ENCODE results near the gene GPR17.

GPR17 gene

DNA sequence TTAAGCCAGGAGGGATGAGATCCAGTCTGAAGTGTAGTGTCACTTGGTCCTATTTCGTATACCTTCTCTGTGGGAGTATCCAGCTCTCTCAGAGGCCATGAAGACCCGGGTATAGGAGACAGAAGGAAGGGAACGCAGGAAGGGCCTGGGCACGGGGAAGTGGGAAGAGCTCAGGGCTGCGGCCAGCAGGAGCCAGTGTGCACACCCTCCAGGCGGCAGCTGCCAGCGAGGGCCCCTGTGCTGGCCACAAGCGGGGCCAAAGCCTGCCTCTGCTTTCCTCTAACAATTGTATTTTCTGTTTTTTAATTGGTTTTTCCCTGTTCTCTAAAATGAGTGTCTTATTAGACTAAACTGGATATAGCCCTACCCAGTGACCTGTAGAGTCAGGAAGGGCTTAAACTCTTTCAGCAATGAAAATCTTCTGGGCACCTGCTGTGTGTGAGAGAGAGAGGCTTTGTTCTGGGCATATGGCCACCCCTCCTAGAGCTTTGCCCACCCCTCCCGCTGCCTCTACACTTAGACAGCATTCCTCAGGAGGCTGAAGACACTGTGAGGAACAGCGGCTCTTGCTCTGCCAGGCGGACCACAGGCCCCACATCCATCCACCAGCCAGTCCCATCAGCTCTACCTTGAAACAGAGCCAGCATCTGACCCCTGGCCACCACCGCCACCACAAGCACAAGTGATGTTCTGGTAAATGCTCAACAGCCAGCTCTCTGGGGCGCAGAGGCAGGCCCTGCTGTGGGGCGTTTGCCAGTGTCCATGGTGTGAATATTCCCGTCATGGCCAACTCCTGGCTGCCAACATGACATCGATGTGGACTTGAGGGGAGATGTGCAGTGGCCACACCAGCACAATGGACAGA is 9.5 kb downstream of the GPR17 start:
- no peak for DNase-seq

DNA sequence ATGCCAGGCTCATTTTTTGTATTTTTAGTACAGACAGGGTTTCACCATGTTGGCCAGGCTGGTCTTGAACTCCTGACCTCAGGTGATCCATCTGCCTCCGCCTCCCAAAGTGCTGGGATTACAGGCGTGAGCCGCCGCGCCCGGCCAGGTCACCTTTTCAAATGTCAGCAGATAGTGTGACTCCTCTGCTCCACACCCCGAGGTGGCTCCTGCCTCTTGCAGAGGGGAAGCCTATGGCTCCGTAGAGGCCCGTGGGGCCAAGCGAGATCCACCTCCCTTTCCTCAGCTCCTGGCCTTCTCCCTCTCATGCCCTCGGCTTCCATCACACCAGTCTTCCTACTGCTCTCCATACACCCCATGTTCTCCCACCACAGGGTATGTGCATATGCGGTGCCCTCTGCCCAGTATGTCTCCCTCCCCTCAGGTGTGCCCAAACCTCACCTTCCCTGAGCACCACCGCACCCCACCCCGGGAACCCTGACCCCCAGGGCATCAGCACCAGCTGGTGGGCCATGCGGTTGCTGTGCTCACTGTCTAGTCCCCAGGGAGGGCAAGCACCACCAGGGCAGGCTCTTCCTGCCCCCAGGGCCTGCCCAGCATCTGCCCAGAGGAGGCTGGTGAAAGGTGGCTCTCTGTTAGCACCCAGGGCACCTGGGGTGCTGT is 10.7 kb downstream of the GPR17 start:
- no peak for DNase-seq

DNA sequence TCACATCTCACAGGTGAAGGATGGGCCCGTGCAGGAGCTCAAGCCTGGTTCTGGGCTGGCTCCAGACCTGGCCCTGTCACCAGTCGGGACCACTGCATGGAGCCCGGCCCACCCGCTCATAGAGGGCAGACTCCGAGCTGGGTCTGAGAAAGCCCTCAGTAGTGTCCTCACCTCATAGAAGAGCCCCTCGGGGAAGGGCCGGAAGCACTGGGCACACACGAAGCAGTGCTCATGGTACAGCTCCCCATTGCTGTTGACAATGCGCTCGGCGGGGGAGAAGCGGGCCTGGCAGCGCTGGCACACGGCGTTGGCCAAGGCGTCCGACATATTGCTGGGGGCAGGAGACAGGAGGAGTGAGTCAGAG is 11.3 kb downstream of the GPR17 start:
- DNase-seq = no peak

DNA sequence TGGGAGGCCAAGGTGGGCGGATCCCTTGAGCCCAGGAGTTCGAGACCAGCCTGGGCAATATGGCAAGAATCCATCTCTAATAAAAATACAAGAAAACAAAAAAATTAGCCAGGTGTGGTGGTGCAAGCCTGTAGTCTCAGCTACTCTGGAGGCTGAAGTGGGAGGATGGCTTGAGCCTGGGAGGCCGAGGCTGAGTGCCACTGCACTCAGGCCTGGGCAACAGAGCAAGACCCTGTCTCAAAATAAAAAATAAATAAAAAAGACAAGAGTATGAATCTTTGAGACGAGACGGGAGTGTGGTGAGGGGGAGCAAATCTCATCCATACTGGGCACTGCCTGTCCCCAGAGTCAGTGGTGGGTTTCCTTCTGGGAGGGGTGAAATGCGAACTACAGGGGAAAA is 12.2 kb downstream of the GPR17 start:
- DNase-seq = no peak

DNA sequence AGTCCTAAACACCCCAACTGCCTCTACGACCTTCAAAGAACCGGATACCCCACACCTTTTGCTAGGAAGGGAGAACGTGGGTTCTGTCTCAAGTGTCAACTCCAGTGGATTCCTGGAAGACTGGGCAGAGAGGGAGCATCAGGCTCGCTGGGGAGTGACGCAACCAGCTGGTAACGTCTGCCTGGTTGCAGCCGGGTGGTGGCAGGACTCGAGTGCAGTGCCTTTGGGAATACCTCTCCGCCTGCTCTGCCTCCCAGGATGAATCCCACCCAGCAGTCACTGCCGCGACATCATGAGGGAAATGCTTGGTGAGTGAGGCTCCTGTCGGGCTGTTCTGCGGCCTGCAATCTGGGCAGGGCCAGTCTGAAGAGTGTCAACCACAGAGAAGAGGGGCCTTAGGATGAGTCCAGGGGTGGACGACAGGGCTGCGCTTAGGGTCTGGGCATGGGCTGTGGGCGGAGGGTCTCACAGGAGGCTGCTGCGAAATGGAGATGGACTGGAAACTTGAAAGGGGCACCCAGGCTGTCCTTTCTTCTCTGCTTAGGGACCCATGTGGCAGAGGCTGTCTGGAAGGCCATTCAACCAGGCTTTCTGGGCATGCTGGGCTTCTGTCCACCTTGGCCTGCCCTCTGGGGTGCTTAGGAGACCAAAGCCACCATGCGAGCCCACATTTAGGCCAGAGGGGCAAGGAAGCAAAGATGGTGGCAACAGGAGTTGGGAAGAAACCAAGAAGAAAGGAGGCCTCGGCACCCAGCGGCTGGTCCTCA is 12.9 kb downstream of the GPR17 start:
- DNase-seq = no peak

DNA sequence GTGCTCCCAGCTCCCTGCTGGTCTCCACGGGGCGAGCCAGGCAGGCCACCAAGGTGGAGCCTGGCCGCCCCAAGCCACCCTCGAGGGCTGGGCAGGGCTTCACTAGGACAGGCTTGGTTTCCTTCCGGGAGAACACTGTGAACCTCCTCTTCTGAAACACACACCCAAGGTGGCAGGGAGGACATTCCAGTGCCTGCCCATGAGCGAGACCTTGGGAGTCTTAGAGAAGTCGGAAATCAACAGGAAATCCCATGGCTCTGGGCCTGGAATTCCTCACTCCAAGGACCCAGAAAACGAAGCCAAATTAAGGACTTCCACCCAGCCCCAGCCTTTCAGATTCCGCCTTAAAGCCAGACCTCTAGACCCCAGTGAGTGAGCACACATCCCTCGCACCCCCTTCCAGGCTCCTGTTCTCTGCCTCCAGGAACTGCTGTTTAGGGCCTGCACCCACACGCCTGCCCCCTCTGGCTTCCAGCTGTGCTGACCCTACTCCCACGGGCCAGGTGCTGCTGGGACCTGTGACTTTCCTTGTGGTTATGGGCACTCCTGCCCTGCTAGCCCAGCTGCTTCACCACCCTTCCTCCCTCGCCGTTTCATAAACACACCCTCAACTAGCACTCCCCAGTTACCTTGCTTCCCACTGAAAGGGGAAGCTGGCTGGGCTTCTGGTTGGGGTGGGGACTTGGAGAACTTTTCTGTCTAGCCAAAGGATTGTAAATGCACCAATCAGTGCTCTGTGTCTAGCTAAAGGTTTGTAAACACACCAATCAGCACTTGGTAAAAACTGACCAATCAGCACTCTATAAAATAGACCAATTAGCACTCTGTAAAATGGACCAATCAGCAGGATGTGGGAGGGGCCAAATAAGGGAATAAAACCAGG is 13.7 kb downstream of the GPR17 start:
- no peak for DNase-seq

DNA sequence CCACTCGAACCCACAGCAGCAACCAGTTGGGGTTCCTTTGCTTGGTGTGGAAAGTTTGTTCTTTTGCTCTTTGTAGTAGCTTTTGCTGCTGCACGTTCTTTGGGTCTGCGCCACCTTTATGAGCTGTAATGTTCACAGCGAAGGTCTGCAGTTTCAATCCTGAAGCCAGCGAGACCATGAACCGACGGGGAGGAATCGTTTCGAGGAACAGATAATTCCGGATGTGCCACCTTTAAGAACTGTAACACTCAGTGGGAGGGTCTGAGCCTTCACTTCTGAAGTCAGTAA is 14.3 kb downstream of the GPR17 start:
- no peak for DNase-seq

DNA sequence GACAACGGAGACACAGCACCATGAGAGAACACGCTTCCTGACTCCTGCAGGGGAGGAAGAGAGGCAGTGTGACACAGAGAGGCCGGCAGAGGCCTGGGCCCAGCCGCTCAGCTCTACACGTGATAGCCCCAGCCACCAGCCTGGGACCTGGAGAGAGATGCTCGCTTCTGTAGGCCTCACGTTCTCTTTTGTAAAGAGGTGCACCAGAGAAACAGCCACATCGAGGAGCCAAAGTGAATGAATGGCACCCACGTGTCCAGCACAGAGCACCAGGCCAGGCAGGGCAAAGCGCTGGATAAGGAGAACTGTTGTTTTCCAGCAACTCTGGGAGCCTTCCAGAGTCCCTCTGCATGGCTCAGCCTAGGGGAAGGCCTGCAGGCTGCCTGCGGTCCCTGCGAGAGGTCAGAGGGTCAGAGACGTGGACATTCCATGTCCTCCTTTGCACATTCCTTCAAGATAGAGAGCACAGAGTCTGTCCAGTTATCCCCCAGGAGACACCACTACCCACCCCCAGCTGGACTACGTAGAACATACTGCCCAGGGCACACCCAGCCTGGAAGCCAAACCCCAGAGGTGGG is 15.2 kb downstream of the GPR17 start:
- DNase-seq = no peak

DNA sequence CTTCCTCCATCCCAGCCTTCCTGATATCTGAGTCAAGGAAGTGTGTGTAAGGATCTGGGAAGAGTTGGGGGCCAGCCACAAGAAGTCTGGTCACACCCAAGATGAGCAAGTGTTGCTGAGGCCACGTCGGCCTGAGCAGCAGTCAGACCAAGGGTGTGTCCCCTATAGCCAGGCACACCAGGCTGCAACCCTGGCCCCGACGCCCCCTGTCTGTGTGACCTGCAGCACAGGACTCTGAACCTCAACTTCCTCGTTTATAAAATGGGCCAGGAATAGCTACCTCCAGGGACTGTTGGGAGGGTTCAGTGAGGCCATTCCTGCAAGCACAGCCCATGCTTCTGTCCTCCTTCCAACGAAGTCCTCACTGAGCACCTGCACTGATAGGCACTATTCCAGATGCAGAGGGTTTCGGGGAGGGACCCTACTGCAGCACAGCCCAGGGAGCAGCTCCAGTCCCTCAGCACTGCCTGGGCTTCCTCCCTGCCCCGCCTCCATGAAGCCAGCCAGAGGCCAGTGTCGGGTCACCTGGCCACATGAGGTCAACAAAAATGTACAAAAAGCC is 16.1 kb downstream of the GPR17 start:
- DNase-seq = no peak

DNA sequence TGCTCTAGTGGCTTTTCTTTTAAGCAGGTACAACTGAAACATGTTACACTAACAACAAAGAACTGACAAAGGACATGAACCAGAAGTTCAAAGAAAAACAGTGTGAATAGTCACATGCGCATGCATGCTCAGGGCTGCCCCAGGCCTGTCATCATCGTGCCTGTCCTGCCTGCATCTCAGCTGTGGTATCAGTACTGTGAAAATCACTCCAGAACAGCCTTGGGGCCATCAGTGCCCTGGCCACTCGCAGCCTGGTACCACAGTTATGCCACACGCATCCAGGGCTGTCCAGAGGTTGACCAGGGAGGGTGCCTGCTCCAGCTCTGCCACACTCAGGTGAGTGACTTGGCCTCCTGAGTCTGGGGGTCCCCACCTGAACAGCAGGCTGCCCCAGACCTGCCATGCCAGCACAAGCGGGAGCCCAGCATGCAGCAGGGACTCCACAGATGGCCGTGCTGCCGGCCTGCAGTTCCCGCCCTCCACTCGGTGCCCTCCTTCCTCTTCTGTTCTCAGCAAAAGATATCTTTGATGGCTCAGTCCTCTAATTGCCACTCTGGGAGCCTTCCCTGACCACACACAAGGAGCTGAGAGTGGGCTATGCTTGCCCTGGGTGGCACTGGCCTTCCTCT is 17.1 kb downstream of the GPR17 start:
- DNase-seq = no peak

DNA sequence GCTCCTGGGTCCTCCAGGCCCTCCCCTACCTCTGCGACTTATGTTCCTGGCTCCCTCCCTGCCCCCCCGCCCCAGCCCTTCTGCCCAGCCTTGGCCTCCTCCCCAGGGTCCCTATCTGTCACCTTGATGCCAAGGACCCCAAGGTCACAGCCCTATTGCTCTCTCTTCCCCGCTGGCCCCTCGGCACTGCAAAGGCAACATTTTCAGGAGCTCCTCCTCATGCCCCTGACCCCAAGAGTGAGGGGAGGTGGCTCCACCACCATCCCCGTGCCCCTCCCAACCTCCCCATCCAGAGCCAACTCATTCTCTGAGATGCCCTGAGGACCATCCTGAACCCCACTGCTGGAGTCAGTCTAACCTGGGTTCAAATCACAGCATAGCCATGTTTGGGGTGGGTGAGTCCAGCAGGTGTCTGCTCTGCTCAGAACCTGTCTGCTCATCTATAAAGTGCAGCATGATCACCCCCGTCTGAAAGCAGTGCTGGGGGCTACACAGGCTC is 17.7 kb downstream of the GPR17 start:
- DNase-seq = no peak

DNA sequence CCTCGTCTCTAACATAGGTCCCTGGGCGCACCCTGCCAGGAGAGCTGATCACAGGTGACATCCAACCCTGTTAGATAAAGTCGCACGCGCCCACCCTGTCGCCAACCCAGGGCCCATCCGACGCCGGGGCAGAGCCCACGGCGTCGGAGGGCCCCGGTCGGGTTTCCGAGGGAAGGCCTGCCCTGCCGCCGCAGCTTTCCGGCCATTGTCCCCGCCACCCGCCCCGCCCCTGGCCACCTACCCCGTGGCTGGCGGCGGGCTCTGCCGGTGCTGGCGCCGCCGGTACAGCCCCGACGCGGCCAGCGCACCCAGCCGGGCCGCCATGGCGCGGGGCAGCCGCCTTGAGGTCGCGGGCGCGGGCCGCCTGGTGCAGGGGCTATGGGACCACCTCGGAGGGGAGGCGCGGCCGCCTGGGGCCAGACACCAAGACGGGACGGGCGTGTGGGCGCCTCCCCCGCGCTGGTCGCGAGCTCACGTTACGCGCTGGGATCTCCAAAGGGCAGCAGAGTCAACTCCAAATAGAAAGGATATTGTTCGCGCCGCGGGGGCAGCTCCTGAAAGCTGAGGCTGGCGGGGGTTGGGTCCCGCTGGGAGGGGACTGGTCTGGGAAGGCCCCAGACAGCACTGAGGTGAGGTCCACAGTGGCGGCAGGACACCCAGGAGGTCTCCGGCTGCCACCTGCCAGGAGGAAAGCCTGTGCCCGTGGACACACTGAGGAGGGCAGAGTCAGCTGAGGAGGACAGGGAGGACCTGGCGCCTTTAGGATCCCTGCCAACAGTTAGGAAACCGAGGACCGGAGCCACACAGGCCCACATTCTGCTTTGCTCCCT is 18.3 kb downstream of the GPR17 start:
- DNase-seq = no peak

DNA sequence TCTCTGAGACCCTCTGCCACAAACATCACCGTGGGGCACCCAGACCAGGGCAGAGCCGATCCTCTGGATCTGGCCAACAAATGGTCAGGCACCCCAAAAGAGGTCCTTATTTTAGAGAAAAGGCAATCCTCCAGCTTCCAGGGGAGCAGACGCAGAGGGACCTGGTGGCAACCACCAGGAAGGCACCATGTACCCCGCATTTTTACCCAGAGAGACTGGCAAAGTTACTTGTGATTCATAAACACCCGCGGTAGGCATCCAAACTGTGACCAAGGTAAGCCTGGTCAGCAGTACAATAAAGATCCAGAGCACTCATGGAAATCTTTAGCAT is 18.9 kb downstream of the GPR17 start:
- DNase-seq = no peak

DNA sequence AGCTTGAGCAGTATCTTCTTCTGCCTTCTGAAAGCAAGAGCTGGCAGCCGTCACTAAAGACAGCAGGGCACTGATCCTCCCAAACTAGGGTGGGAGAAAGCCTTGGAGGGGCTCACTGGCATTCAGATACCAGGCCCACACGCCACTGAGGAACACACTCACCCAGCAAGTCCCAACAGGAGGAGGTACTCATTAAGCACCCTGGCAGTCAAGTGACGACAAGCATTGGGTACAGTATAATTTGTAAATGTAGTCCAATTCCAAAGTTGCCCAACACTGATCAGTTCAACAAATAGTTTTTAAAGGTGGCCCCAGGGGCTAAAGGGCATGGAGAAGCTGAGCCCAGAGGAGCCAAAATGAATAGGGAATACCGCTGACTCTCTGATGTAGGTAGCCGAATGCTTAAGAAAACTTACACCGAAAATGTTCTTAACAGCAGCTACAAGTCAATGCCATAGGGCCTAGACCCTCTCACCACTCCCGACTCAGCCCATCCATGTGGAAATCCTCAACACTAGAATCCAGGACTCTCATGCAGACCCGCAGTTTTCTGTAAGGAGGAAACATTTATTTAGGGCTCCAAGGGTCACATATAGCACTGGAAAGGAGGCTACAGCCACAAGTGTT is 19.4 kb downstream of the GPR17 start:
- no peak for DNase-seq

DNA sequence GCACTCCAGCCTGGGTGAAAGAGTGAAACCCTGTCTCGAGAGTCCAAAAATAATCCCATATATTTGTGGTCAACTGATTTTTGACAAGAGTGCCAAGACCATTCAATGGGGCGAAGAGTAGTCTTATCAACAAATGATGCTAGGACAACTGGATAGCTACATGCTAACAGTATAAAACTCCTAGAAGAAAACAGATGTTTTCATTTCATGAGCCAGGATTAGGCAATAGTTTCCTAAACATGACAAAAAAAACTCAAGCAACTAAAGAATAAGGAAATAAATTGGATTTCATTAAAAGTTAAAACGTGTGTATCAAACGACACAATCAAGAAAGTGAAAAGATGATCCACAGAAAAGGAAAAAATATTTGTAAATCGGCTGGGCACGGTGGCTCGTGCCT is 23.1 kb downstream of the GPR17 start:
- DNase-seq = no peak

DNA sequence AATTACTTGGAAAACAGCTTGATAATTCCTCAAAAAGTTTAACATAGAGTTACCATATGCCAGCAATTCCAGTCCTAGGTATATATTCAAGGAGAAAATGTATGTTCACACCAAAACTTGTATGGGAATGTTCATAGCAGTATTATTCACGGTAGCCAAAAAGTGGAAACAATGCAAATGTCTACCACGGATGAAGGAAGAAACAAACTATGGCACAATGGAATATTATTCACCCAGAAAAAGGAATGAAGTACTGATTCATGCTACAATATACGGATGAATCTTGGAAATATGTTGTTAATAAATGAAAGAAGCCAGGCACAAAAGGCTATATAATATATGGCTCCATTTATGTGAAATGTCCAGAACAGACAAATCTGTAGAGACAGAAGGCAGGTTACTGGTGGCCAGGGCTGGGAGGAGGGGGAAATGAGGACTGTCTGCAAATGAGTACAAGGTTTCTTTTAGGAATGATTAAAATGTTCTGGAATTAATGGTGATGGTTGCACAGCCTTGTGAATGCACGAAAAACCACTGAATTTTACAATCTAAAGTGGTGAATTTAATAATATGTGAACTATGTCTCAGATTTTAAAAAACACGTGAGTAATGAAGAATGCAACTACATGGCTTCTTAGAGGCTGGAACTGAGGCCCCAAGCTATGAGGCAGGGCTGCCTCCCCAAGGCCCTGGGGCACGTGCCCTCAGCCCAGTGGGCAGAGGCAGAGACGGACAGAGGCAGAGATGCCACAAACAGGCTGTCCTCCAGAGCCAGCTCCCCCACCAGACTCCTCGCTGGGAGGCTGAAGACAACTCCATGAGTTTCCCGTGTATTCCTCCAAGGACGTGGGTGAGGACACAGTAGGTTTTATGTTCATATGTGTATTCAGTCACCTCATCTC is 24.4 kb downstream of the GPR17 start:
- no peak for DNase-seq

DNA sequence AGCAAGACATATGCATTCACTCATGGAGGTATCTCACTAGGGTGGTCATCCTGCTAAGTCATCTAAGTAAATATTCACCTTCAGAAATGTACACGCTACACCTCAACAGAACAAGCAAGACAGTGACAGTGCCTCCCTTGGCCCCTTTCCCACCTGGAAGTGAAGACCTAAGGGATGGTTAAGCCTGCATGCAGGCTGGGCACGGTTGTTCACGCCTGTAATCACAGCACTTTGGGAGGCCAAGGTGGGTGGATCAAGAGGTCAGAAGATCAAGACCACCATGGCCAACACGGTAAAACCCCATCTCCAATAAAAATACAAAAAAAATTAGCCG is 25.0 kb downstream of the GPR17 start:
- DNase-seq = no peak

DNA sequence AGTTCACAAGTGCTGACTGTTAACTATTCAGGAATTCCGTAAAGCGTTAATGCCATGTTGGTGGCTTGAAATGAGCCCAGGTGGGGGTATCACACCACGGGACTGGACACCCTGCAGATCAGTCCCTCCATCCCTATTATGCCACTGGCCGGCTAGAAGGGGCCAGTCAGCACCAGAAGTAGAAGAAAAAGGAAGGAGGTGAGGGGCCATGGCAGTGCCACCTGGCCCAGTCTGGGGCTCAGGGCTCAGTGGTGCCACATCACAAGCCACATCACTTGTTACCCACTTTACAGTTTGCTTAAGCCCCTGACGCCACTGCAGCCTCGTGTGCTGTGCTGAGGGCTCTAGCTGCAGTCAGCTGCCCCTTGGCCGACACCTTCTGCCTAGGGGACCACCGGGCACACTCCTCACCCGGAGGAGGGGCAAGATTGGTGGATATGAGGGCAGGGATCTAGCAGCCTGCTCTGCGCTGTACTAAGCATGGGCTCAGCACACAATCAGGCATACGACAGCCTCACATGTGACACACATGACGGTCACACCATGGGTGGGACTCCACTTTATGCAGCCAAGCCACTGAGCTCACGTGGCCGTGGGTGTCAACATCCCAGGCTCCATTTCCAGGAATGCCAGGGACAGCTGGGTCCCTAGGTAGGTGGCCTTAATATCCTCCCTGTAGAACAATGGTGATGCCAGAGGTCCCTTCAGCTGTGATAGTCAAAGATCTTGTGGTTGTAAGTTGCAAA is 25.8 kb downstream of the GPR17 start:
- DNase-seq = no peak

Measured in CD4-positive, alpha-beta T cell treated with Interleukin-21 for 1 hour (primary cell).